Effector memory CD8-positive, alpha-beta T cell (primary cell): ENCODE results near the gene NOL6.
A peak's percentile ranks its signal among the peaks of the same experiment; 100 is the strongest.
"Not testable (repeated sequence)": the region's sequence is repeated elsewhere in the genome, so short reads cannot be mapped to it uniquely, and the experiment has no call there.

Experiments
- ATAC-seq: fragments of 150-1000 bp; cut with Tn5 transposase; replicated peaks from 2 replicates; pipeline ENCODE4 v1.10.0; 2021; ENCODE audit warnings: mild to moderate bottlenecking, moderate library complexity
- DNase-seq, 3 experiments: peaks; one replicate each; pipeline ENCODE4 v3.0.0; 2021
- H3K27ac Mint-ChIP-seq, 2 donors: one replicate each; pipeline ENCODE4 v1.8.0; 2022; ENCODE audit warnings: mild to moderate bottlenecking in 2 of 2, mixed read lengths in 2 of 2, moderate library complexity in 2 of 2
- H3K27me3 Mint-ChIP-seq, 2 donors: one replicate each; pipeline ENCODE4 v1.8.0; 2022; ENCODE audit warnings: mixed read lengths in 2 of 2
- H3K36me3 Mint-ChIP-seq: one replicate; pipeline ENCODE4 v1.8.0; 2022; ENCODE audit warnings: mild to moderate bottlenecking, moderate library complexity, mixed read lengths; ENCODE audit not compliant: insufficient read depth
- H3K4me1 Mint-ChIP-seq, 2 donors: one replicate each; pipeline ENCODE4 v1.8.0; 2022; ENCODE audit warnings: low read depth in 2 of 2, mixed read lengths in 2 of 2
- H3K4me3 Mint-ChIP-seq, 2 donors: one replicate each; pipeline ENCODE4 v1.8.0; 2022; ENCODE audit warnings: mild to moderate bottlenecking in 2 of 2, mixed read lengths in 2 of 2, moderate library complexity in 2 of 2
- H3K9me3 Mint-ChIP-seq, 2 donors: one replicate each; pipeline ENCODE4 v1.8.0; 2022; ENCODE audit warnings: mixed read lengths in 2 of 2
- total RNA-seq, 9 experiments: gene quantifications; one replicate each; lab custom pipeline; 2026; lab: John Stamatoyannopoulos, UW

NOL6 gene, protein sequence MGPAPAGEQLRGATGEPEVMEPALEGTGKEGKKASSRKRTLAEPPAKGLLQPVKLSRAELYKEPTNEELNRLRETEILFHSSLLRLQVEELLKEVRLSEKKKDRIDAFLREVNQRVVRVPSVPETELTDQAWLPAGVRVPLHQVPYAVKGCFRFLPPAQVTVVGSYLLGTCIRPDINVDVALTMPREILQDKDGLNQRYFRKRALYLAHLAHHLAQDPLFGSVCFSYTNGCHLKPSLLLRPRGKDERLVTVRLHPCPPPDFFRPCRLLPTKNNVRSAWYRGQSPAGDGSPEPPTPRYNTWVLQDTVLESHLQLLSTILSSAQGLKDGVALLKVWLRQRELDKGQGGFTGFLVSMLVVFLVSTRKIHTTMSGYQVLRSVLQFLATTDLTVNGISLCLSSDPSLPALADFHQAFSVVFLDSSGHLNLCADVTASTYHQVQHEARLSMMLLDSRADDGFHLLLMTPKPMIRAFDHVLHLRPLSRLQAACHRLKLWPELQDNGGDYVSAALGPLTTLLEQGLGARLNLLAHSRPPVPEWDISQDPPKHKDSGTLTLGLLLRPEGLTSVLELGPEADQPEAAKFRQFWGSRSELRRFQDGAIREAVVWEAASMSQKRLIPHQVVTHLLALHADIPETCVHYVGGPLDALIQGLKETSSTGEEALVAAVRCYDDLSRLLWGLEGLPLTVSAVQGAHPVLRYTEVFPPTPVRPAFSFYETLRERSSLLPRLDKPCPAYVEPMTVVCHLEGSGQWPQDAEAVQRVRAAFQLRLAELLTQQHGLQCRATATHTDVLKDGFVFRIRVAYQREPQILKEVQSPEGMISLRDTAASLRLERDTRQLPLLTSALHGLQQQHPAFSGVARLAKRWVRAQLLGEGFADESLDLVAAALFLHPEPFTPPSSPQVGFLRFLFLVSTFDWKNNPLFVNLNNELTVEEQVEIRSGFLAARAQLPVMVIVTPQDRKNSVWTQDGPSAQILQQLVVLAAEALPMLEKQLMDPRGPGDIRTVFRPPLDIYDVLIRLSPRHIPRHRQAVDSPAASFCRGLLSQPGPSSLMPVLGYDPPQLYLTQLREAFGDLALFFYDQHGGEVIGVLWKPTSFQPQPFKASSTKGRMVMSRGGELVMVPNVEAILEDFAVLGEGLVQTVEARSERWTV
- 57.9 to 271 (median 91.0) reads per million in 9 experiments for total RNA-seq

DNA sequence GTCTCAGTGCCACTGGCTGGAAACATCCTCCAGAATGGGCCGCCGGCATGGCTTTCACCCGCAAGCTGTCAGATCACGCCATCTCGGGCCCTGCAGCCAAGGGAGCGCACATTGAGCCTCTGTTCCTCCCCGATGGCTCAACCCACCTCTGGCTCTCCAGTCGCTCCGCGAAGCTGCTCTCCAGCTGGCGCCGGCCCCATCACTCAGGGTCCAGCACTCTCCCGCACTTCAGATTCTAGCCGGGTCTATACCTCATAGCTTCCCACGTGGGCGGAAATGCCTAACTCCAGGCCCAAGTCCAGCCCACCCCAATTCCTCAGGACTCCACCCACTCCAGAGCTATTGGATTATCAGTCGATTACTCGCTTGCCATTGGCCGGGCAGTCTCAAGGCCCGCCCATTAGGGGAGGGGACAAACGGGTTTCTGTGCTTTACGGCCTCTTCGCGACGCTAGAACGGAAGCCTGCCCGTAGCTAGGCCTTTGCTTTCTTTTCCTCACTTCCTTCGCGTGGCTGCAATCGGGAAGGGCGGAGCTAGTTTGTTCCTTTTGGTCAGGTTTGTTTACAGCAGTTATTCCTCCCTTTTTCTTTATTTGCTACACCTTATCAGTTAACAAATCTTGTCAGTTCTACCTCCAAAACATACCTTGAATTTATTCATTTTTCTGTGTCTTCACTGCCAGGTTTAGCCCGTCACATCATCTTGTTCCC is at the start of gene NOL6:
TSS of gene NOL6 (minus strand) at position 282 of the 710 bp plus-strand sequence. CDS start at position 200, 82 bp downstream.
- H3K9me3 Mint-ChIP-seq: no peaks in the 10 kb centered on the region
- H3K36me3 Mint-ChIP-seq: peaks cover 26% of the 10 kb centered on the region
- H3K27ac Mint-ChIP-seq: peak within 1 kb of the TSS; percentile 94 to 97
- H3K27me3 Mint-ChIP-seq: no peaks in the 10 kb centered on the region
- peak within 1 kb of the TSS; percentile 94 to 97 for H3K4me3 Mint-ChIP-seq
- peaks cover 15% of the 10 kb centered on the region in 2 donors for H3K4me1 Mint-ChIP-seq
- DNase-seq (peak; percentile 98 to 99 (median 99)), ATAC-seq (peak; percentile 97)

DNA sequence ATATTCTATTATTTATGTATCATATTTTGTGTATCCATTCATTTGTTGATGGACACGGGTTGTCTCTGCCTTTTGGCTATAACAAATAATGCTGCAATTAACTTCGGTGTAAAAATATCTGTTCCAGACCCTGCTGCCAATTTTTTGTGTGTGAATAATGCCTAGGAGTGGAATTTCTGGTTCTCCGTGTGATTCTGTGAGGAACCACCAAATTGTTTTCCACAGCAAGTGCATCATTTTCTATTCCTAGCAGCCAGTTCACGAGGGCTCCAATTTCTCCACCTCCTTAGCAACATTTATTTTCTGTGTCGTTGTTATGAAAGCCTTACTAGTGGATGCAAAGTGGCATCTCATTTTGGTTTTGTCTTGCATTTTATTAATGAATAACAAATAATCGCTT is 48.1 kb upstream of the NOL6 start:
- ATAC-seq, DNase-seq, H3K4me3 Mint-ChIP-seq, H3K36me3 Mint-ChIP-seq, H3K27ac Mint-ChIP-seq, H3K9me3 Mint-ChIP-seq, H3K4me1 Mint-ChIP-seq: not testable (repeated sequence)
- peaks cover 55 to 57% of the 10 kb centered on the region in 2 donors for H3K27me3 Mint-ChIP-seq

DNA sequence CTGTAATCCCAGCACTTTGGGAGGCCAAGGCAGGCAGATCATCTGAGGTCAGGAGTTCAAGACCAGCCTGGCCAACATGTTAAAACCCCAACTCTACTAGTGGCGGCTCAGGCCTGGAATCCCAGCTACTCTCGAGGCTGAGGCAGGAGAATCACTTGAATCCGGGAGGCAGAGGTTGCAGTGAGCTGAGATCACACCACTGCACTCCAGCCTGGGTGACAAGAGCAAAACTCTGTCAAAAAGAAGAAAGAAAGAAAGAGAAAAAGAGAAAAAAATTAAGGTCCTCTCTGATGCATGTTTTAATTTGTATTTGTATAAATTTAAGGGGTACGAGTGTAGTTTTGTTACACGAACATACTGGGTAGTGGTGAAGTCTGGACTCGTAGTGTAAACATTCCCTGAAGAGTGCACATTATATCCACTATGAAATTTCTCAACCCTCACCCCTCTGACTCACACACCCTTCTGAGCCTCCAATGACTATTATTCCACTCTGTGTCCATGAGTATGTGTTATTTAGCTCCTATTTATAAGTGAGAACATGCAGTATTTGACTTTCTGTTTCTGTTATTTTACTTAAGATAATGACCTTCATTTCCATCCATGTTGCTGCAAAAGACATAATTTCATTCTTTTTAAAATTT is 44.3 kb upstream of the NOL6 start:
- DNase-seq, H3K27ac Mint-ChIP-seq, ATAC-seq, H3K36me3 Mint-ChIP-seq, H3K9me3 Mint-ChIP-seq, H3K4me3 Mint-ChIP-seq, H3K4me1 Mint-ChIP-seq: not testable (repeated sequence)
- H3K27me3 Mint-ChIP-seq: peaks cover 30 to 33% of the 10 kb centered on the region in 2 donors

DNA sequence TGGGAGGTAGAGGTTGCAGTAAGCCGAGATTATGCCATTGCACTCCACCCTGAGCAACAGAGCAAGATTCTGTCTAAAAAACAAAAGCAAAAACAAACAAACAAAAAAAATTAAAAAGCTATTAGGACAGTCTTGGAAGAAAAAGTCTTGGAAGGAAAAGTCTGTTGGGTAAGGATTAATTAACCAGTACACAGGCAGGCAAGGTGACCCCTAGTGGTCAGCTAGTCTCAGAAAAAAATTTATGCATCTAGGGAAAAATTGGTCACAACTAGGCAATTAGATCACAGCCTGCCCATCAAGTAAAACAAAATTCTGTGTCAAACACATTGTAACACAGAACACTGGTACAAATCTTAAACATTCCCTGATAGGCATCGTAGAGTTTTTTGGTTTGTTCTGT is 43.6 kb upstream of the NOL6 start:
- no peaks in the 10 kb centered on the region for H3K36me3 Mint-ChIP-seq
- no peak for DNase-seq
- H3K27ac Mint-ChIP-seq: no peak overlapping the region
- no peaks in the 10 kb centered on the region for H3K4me1 Mint-ChIP-seq
- H3K9me3 Mint-ChIP-seq: no peaks in the 10 kb centered on the region
- H3K4me3 Mint-ChIP-seq: no peak overlapping the region
- ATAC-seq: no peak
- peaks cover 23 to 26% of the 10 kb centered on the region in 2 donors for H3K27me3 Mint-ChIP-seq

DNA sequence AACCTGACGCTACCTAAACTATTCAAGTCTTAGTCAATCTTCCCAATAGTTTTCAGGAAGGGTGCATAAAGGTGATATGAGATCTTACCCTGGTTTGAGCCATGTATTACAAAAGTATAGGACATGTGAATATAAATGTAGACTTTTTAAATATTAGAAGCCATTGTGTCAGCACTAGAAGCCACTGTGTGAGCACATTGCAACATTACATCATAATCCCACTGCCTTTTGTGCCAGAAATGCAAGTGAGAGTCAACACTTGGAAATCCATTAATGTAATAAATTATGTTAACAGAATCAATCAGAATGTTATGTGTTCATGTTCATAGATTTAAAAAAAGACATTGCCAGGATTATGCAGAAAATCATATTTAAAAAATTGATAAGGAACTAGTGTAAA is 42.7 kb upstream of the NOL6 start:
- H3K36me3 Mint-ChIP-seq, DNase-seq, H3K4me3 Mint-ChIP-seq, H3K4me1 Mint-ChIP-seq, ATAC-seq, H3K27ac Mint-ChIP-seq, H3K9me3 Mint-ChIP-seq: not testable (repeated sequence)
- H3K27me3 Mint-ChIP-seq: peaks cover 14 to 17% of the 10 kb centered on the region in 2 donors

DNA sequence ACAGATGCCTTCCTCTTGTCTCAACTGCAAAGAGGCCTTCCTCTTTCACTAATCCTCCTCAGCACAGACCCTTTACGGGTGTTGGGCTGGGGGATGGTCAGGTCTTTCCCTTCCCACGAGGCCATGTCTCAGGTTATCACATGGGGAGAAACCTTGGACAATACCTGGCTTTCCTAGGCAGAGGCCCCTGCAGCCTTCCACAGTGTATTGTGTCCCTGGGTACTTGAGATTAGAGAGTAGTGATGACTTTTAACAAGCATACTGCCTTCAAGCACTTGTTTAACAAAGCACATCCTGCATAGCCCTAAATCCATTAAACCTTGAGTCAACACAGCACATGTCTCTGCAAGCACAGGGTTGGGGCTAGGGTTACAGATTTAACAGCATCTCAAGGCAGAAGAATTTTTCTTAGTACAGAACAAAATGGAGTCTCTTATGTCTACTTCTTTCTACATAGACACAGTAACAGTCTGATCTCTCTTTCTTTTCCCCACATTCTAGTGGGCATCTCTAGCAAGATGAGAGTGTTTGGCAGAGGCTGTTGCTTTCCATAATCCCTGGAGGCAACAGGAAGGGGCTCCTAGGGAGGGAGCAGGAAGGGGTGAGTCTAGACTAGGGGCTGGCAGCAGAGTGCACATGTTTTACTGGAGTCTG is 41.7 kb upstream of the NOL6 start:
- not testable (repeated sequence) for H3K36me3 Mint-ChIP-seq, ATAC-seq, H3K4me3 Mint-ChIP-seq, H3K27ac Mint-ChIP-seq, H3K4me1 Mint-ChIP-seq, H3K9me3 Mint-ChIP-seq, DNase-seq
- H3K27me3 Mint-ChIP-seq: peaks cover 15 to 16% of the 10 kb centered on the region in 2 donors

DNA sequence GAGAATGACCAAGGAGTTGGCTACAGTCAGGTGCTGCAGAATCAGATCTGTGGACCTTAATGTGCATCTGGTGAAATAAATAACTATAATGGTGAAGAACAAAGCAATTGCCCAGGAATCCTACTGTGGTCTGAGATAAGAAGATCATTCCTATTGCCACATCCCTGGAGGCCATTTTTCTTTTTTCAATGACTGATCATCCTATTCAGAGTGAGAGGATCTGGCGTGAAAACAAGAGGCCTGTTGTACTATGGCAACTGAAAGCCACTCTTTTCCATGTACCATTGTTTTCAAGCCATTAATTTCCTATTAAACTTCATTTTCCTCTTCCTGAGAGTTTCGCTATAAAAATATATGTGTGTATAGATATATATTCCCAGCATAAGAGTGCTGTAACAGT is 38.8 kb upstream of the NOL6 start:
- ATAC-seq, H3K36me3 Mint-ChIP-seq, H3K27me3 Mint-ChIP-seq, H3K4me1 Mint-ChIP-seq, DNase-seq, H3K27ac Mint-ChIP-seq, H3K9me3 Mint-ChIP-seq, H3K4me3 Mint-ChIP-seq: not testable (repeated sequence)

DNA sequence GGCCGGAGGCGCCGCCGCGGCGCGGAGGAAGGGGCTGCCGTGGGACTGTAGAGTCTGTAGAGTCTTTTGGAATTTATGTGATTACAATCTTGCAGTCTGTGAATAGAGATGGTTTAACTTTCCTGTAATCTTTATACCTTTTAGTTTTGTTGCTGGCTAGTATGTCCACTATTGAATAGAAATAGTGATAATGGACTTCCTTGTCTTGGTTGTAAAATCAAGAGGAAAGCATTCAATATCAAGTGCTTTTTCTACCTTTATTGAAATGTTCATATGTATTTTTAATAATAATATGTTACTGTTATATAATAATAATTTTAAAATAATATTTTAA is 37.4 kb upstream of the NOL6 start:
- Mint-ChIP-seq H3K4me3 (peak overlapping the region; percentile 96), H3K27ac (peak overlapping the region; percentile 90 to 96)
- not testable (repeated sequence) for ATAC-seq, H3K4me1 Mint-ChIP-seq, H3K36me3 Mint-ChIP-seq, DNase-seq, H3K9me3 Mint-ChIP-seq, H3K27me3 Mint-ChIP-seq

DNA sequence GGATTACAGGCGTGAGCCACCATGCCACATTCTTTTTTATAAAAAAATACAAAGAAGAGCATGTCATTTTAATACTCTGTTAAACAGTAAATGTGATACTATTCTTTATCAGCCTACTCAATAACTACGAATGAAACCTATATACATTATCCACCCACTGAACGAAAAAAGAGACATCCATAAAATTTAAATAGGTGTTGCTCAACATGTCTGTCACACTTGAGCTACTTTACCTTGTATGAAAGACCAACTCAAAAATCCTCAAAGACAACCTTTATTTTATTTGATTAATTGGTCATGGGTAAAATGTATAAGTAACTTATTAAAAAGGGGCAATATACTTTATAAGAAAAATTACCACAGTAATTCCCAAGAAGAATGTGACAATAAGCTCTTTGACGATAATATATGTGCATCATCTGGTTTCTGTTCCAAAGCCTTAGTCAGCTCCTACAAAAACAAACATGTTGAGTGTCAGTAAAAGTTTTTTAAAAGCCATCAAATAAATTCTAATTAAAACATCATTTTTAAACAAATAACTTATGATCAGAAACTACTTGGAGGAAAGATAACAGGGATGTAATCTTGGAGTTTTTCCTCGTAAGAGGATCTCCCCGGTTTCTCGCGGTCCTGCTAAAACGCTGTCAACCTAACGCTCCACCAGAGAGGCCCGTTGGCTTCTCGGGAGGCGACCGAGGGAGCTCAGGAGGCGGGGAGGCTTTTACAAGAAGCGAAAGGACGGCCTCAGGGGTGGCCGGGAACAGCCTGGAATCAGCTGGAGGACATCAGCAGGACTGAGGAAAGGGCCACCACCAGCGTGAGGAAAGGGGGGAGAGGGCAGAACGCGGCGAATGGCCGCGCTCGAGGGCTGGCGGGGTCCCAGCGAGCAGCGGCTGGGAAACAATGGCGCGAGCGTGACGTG is 36.8 kb upstream of the NOL6 start:
- Mint-ChIP-seq H3K9me3 (no peaks in the 10 kb centered on the region), H3K27me3 (peaks cover 0 to 5% of the 10 kb centered on the region in 2 donors), H3K4me1 (peaks cover 4% of the 10 kb centered on the region in 2 donors), H3K27ac (peak overlapping the region; percentile 90 to 96), H3K4me3 (peak overlapping the region; percentile 96), H3K36me3 (no peaks in the 10 kb centered on the region)
- DNase-seq (peak in 2 of 3 experiments; percentile 11 to 20), ATAC-seq (peak; percentile 78)

DNA sequence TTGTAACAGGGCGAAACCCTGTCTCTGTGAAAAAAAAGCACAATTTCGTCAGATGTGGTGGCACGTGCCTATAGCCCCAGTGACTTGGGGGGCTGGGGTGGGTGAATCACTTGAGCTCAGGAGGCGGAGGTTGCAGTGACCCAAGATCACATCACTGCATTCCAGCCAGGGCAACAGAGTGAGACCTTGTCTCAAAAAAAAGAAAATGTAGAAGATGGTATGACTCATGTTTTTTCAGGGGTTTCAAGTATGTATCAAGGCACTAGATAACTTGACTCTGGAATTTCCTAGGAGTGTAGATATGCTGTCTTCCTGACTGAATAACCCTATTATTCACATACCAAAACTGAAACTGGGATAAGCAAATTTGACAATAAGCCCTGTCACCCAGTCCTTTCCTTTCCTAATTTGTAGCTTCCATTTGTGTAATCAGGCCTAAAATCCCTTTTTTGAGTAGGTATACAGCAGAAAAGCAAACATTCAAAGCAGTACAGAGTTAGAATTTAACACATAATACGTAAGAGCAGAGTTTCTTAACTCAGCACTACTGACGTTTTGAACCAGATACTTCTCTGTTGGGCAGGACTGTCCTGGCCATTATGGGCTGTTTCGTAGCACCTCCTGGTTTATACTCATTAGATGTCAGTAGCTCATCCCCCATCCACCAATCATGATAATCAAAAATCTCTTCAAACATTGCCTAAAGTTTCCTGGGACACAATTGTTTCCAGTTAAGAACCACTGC is 33.1 kb upstream of the NOL6 start:
- Mint-ChIP-seq H3K4me1 (peaks cover 4% of the 10 kb centered on the region in 2 donors), H3K36me3 (no peaks in the 10 kb centered on the region), H3K4me3 (no peak overlapping the region), H3K27ac (no peak overlapping the region), H3K9me3 (no peaks in the 10 kb centered on the region), H3K27me3 (peaks cover 0 to 5% of the 10 kb centered on the region in 2 donors)
- ATAC-seq (no peak), DNase-seq (no peak)

DNA sequence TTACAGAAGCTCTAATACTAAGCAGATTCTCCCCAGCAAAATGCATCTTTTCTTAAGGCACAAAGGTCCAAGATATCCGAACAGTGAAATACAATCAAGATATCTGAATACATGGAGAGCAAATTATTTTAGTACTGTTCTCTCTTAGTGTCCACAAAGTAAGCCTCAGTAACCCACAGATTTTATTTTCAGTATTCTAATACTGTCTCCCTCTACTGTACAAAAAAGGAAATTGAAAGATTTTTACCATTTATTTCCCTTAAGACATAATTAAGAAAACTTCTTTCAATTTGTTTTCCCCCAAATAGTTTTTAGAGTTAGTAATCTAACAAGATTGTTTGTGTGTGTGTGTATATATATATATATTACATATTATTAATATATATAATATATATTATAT is 24.7 kb upstream of the NOL6 start:
- no peak overlapping the region for H3K4me3 Mint-ChIP-seq
- H3K4me1 Mint-ChIP-seq: no peaks in the 10 kb centered on the region
- DNase-seq: no peak
- H3K9me3 Mint-ChIP-seq: no peaks in the 10 kb centered on the region
- H3K27me3 Mint-ChIP-seq: no peaks in the 10 kb centered on the region
- no peak for ATAC-seq
- H3K27ac Mint-ChIP-seq: no peak overlapping the region
- H3K36me3 Mint-ChIP-seq: no peaks in the 10 kb centered on the region
